Panc1 (cell line): Measurements from ENCODE around the gene LMO1.
A peak's percentile ranks its signal among the peaks of the same experiment; 100 is the strongest.

Experiments used
- CTCF ChIP-seq: fragments of 450-650 bp; IDR thresholded peaks from 2 replicates; pipeline ENCODE4 v1.5.1; 2017; ENCODE audit warnings: mild to moderate bottlenecking
- POLR2AphosphoS5 ChIP-seq: IDR thresholded peaks from 2 replicates; pipeline ENCODE4 v1.6.1; 2012; ENCODE audit warnings: mild to moderate bottlenecking, low read depth, low read length, moderate library complexity

- TF ChIP-seq CTCF (peak; percentile 99), POLR2AphosphoS5 (no peak)
Measured at GRCh38 chr11:8263769-8264410, at the start of gene LMO1.
